Measurements from ENCODE around the gene TTLL6.
A peak's percentile ranks its signal among the peaks of the same experiment; 100 is the strongest.

The TTLL6 gene

DNA sequence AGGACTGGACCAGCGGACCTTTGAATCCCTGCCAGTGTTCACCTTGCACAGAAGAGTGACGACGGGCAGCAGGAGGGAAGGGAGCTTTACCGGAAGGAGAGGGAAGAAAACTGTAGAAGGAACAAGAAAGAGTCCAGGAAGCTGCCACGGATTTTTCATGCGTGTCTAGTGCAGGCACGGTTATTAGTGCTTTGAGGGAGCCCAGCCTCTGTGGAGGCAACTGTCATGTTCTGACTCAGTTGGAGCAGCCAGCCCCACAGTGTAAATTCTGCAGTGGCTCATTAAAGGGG lies 82.0 kb downstream of the TTLL6 start:
- DNase-seq, result no peak

DNA sequence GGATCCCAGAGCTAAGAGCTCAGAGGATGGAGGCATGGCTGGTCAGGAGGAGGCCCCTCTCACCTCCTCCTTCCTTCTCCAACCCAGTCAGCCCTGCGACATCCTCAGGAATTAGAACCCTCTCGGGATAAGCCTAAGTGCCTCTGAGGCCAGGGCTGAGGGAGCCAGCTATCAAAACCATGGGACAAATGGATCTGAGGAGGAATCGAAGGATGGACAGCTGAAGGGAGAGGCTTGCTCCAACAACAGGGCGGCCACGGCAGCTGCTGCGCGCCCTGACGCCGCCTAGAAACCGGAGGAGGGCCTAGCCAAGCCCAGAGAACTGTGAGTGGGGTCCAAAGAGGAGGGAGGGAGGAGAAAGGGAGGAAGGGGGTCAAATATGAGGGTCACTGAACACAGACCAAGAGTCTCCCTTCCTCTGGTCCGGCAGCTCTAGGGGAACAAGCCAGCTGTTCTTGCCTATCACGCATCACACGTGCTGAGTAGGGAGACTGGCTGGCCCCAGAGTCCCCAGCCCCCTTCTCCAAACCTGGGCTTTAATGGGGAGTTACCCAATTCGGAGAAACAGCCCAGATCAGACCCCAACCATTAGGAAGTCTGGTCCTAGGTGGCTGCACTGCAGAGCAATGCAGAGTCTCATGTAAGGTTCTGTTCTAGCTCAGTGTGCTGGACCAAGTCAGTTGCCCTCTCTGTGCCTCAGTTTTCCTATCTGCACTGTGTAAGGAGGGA lies 82.5 kb downstream of the TTLL6 start:
- no peak for DNase-seq

DNA sequence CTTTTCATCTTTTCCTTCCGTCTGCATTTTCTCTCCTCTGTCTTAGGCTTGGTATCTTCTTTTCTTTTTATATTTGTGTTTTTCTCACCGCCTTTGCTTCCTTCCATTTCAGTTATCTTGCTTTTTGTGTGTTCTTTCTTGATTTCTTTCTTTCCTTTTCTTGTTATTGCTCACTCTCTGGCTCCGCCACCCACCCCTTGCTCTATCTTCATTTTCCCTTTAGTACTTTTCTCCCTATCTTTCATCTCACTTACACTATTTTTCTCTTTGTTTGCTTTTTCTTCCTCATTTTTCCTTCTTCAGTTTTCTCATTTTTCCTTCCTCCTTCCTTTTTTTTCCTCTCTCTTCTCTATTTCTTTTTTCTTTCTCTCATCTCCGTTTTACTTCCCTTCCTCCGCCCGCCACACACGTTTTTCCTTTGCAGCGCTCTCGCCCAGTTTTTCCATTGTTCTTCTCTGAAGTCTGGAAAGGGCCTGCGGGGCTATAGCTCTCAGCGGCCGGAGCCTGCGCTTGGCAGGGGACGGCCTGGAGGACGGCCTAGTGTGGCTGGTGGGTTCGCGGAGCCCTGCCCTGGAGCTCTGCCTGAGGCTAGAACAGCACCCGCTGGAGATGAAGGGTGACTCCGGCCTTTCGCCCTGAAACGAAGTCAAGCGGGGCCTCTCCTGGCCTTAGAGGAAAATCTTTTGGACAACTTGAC lies 83.2 kb downstream of the TTLL6 start:
- DNase-seq, result no peak

DNA sequence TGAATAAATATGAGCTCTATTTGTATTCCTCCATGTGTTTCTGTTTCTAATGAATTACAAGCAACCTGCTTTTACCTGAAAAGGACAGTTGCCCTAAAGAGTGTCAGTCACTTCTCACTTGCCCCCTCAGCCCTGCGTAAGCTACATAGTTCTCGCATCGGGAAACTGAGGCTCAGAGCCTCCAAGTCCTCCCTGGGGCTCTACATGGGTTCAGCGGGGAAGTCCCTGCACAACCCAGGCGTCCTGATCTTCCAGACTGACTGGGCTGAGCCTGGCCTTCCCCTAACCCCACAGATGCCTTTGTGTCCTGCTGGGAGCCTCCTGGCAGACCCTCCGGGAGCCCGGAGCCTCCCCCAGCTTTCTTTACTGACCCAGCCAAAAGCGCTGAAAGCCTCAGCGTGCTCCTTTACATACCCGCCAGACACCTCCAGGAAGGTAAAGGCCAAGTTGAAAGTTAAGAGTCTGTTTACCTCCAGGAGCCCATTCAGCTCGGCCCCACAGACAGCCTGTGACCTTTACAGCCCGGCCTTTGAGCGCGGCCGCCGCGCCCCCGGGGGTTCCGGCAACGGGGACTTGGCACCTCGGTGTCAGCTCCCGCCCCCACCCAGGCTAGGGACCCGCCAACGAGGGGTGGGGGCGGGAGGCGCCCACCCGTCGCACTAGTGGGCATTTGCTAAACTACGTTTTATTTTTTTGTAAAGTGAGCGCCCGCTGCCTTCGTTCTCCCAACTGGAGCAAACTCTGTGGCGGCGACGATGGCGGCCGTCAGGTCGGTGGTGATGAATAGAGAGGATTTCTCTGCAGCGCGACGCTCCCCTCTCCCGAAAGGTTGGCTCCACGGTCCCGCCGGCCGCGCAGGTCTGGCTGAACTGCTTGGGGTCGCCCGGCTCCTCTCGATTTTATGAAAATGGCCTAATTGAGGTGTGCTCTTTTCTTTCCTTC lies 84.1 kb downstream of the TTLL6 start:
- no peak for DNase-seq

DNA sequence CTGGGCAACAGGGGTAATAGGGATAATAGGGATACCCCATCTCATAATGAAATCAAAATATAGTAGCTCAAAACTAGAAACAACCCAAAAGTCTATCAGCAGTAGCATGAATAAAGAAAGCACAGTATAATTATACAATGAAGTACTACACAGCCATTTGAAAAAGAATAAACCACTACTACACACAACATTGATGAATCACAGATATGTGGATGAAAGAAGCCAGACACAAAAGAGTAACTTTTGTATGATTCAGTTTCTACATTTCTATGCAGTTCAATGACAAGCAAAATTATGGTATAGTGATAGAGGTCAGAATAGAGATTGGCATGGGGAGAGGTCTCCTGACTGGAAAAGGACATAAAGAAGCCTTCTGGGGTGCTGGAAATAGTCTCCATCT lies 85.7 kb downstream of the TTLL6 start:
- DNase-seq, result no peak

DNA sequence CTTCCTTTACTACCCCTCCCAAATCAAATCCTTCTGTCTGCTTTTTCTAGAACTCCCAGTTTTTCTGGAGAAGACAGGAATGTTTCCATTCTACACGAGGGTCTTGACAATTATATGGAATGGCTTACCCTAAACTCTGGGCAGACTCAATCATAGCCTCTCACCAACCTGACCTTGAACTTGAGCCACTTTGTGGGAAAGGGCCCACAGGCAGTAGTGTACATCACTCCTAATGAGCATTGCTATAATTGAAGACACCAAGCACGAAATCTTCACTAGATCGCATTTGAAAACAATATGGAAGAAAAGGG lies 86.8 kb downstream of the TTLL6 start:
- no peak for DNase-seq

DNA sequence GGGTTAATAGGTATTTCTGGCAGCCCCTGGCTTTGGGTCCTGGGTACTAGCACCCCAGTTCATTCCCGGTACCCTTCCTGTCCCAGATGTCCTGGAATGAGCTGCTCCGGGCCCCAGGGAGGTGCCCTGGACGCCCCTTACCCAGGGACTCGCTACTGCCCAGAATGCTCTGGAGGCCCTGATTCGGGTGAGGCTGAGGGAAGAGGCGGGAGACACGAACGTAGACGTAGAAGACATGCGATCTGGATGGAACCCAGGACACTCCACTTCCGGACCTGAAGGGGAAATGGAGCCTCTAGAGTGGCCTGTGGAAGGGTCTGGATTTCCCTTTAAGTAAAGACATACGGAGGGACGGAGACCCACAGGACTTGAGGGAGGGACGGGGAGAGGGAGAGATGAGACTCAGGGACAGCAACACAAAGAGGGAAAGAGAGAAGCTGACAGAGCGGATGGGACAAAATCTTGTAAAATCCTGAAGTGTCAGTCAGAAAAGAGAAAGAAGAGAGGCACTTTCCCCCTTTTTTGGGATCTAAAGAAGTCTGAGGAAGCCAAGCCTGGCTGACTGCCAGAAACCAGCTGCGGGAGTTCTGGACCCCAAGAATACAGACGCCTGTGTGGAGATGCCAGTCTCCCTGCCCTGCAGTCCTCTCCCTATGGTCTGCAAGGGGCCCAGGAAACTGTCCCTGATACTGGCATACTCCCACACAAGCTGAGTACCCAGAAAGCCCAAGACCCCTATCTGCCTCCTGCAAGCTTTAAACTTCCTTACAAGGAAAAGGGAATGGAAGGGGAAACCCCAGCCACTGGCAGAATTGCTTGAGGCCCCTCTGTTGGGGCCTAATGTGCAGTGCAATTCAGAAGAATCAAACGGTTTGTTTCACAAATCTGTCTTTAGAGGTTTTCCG lies 87.4 kb downstream of the TTLL6 start:
- DNase-seq, result no peak

DNA sequence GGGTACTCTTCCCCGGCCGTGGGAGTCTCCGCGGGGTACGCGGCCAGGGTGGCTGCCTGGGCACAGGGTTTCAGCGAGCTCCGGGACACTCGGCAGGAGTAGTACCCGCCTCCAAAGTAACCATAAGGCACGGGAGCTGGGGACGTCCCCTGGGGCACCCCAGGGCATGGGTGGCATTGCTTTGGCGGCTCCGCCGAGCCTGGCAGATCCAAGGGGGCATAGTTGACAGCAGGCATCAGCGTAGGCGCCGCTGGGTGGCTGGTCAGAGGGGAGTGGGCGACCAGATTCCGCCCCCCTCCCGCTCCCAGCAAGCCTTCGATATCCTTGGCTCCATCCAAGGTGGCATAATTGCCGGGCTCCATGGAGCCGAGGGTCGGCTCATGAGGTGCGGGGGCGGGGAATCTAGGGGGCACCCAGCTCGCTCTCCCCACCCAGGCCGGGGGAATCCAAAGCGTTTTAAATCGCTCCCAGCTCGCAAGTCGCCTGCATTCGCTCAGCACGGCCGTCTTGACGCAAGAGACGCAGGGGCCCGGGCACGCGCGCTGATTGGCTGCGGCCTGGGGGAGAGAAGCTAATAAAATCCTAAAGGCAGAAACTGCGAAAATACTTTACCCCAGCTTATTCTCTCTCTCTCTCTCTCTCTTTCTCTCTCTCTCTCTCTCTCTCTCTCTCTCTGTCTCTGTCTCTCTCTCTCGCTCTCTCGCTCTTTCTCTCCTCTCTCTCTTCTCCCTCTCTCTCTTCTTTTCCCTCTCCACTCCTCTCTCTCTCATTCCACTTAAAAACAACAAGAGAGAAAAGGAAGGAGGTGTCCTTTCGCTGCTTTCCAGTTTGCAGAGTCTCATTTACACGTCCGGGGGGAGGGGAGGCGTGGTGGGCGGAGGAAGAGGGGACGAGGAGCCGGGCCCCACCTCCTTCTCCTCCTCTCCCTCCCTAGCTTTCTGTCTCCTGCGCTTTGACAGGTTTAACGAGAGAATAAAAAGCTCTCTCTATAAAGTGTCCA lies 88.5 kb downstream of the TTLL6 start, which contains the start of gene HOXB13:
Gene HOXB13, minus strand, starts transcription at position 519 of the 1,000 bp plus-strand sequence. Its CDS starts 157 bp downstream, at position 362.
- no peak for DNase-seq

DNA sequence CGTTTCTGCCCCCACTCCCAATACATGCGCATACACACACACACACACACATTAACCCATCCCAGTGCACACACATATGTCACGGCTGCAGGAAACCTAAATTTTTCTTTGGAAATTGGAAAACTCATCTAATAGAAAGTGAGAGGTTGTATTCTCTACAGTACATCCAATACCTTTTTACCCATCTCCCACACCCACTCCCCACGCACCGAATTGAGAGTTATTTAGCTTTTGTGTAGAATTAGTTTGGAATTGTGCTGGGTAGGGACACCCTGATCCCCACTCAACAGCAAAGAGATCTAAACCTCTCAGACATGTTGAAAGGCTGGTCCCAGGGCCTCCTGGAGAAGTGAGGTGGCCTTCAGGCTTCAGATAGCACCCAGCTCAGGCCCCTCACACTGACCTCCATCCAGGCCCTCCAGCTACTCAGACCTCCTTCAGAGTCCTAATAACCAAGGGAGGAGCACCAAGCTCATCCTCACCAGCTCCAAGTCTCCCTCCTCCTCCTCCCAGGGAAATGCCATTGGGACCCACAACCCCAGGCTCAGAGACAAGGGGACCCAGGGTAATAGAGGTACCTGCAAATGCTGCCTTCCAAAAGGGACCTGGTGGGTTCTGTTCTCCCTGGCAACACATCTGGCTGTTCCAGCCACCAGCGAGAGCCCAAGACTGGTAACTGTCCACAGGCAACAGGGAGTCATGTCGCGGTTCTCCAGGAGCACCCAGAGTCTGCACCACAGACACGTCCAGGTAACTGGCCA lies 89.4 kb downstream of the TTLL6 start:
- no peak for DNase-seq

DNA sequence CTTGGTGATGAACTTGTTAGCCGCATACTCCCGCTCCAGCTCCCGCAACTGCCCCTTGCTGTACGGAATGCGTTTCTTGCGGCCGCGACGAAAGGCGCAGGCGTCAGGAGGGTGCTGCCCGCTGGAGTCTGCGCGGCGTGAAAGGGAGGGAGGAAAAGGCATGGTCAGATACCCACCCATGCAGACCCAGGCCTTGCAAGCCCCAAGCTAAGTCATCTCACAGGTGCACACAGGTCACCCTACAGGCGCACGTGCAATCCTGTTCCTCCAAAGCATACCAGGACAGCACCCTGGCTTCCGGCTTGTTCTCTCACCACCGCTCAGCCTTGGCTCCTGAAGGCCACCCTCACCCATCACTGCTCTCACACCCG lies 90.1 kb downstream of the TTLL6 start:
- DNase-seq, result no peak

DNA sequence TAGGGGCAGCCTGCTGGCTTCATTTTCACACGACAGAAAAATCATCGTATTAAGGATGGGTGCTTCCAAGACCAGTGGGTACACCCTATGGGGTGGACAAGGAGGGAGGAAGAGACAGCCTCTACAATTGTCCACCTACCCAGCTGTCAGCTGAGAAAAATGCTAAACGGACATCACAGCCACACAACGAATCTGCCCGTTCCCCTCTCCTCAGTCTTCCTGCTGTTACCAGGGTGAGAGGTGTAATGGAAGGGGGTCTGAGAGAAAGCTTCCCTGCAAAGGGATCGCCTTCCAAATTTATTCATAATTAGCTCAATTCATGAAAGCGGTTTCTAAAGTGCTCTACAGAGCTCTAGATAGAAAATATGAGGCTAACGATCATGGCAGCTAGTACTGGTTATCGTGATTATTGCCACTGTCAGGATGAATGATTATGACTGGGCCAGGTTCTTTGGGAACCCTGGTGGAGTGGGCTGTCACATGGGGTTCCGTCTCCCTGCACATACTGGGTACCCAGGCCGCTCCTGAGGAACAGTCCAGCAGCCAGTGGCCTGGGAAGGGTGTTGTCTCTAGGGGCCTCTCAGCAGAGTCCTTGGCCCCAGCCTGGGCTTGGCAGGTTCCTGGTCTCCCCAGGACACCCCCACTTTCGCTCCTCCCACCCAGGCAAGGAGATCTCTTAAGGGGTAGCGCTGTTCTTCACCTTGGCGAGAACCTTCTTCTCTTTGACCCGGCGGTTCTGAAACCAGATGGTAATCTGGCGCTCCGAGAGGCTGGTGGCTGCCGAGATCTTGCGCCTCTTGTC lies 90.7 kb downstream of the TTLL6 start:
- no peak for DNase-seq

DNA sequence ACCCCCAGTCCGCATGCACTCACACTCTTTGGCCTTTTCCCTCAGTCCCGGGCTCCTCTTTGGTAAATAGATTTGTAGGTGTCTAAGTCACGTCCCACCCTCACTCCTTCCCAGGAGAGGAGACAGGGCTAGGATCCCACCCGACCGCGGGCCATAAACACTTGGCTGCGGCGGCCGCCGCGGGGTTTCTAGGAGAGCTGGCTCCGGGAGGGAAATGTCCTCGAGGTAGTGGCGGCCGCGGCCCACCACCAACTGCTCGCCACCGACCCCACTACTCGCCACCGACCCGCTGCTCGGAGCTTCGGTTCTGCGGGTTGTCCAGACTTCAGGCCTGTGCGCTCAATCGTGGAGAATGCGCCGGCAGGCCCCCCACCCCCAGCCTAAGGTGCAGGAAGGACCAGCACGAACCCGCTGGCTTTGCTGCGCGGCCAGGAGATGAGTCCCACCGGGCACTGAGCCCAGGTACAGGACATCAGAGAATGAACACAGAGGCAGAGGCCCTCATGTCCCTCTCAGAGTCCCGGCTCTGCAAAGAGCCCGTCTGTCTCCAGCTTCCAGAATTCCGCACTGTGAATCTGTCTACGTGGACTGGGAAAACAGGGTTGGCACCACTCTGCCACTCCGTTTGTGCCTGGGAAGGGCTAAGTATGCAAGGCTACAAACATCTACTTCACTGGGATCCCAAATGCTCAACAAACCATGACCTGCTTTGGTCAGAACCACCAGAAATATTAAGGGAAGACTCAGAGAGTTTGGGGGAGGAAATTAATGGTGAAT lies 91.6 kb downstream of the TTLL6 start:
- no peak for DNase-seq

DNA sequence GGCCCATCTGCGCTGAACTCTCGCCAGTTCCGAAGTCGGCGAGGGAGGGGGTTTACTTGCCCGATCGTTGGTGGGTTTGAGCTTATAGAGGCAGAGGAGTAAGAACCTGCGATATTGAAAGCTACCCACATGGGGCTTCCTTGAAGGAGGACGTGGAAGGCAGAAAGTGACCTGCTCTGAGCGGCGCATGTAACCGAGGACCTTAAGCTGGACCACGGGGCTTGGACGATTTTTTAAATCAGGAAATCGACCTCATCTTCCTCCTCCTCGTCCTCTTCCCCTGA lies 92.1 kb downstream of the TTLL6 start:
- no peak for DNase-seq

DNA sequence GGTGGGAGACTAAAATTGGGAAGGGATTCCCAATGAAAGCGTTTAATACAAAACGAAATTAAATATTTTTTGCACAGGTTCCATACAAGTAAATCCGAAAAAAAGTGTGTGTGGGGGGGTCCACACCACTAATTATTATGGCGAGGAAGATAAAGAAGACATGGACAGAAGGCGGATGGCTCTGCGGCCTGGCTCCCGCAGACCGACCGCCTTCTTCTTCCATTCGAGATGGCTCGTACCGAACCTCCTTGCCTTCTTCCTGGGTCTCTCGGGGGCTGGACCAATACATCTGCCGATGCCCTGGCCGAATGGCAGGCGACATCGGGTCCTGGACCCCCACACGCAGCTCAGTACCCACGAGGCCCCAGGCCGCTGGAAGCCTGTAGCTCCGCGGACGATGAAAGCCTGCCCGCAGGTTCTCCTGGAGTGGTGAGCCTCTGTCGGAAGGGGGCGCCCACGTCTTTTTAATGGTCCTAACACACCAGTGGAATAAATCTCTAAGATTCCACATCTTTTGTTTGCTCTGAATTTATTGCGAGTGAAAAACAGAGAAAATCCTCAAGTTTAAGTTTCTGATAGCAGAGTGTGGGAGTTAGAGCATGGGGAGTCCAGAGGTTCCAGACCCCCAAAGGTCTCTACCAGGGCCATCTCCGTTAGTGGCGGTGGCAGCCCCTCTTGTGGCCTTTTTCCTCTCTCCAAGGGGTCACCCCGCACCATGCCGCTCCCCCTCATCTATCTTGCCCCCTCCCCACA lies 92.6 kb downstream of the TTLL6 start:
- DNase-seq, result peak; percentile 44

DNA sequence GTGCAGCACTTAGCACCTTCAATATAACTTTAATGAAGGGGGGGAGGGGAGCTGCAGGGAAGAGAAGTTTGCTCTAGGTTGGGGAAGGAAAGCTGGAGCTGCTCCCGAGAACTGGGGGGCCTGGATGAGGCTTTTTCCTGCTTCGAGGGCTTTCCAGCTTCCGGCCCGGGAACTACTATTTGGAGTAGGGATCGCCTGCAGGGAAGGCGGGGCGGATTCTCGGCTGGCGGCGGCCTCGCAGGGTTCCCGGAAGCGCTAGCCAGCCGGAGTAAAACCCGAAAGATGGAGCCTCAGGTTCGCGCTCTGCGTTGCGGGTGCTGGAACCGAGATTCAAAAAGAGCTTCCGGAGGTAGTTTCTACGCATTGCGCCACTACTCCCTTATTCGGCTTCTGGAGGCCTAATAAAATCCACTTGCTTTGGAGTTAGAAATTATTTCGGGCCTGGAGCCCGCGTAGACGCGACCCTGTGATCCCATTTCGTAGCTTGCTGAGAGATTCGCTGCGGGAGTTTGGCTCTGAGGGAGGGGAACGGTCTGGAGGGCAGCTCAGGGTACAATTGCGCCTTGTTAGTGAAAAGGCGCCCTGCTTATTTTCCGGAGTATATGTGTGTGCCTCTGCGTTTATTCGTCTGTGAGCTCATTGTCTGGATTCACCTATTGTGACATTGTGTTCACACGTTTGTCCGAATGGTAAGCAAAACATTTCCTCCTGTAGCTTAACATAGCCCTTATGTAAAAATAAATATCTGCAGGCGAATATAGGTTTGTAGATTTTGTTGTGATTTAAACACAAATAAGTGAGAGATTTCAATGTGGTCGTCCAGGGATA lies 93.4 kb downstream of the TTLL6 start:
- DNase-seq, result no peak

DNA sequence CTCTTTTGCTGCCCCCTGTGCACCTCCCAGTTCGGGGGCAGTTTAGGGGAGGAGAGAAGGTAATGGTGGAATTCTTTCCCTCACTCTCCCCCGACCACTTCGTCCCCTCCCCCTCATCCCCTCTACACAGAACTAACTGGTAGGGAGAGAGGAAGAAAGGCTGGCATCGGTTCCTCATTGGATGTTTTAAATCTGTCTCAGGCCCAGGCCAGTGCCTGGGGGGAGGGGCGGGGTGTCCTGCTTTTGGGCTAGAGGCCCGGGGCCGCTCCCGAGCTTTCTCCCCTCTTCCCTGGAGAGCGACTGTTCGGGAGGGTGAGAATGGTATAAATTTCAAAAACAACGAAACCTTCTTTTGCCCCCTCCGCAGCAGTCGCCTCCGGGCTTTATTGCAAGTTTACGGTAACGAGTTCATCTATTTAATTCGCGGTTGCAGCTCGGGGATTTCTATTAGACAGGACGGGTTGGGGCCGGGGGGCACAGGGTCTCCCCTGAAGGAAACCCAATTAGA lies 94.1 kb downstream of the TTLL6 start, which contains the start of gene PRAC2:
Gene PRAC2, plus strand, starts transcription at position 271 of the 508 bp plus-strand sequence. CDS start 1,226 bp downstream, outside the sequence.
- no peak for DNase-seq
